ENCODE data around the gene ARFGEF2. TPM values are rescaled to one million over a fixed set of nuclear protein-coding genes. Genes with fewer than 3 reads are reported as not detected.

ARFGEF2 gene
- total RNA-seq, 4 donors from 2014 or later = 23.7 to 37.0 (median 28.1) TPM

- DNase-seq = no peak
- 77 to 89% methylated on average over 5 to 10 of the region's 10 CpGs for WGBS, 2 donors
- Histone ChIP-seq H3K4me1 (peaks cover 0 to 15% (median 0%) of the 10 kb centered on the region in 3 donors), H3K27ac (no peak overlapping the region), H3K36me3 (no peaks in the 10 kb centered on the region), H3K9me3 (no peaks in the 10 kb centered on the region), H3K27me3 (no peaks in the 10 kb centered on the region), H3K4me3 (no peak overlapping the region)
- intact Hi-C loops (cut with DNase I) = no loop called here
- TF ChIP-seq CTCF (IDR thresholded peaks at IDR 0.05) (no peak), POLR2A (IDR thresholded peaks at IDR 0.05) (no peak)
Measured at GRCh38 chr20:48878534-48879248, 42.8 kb upstream of the ARFGEF2 start.

DNA sequence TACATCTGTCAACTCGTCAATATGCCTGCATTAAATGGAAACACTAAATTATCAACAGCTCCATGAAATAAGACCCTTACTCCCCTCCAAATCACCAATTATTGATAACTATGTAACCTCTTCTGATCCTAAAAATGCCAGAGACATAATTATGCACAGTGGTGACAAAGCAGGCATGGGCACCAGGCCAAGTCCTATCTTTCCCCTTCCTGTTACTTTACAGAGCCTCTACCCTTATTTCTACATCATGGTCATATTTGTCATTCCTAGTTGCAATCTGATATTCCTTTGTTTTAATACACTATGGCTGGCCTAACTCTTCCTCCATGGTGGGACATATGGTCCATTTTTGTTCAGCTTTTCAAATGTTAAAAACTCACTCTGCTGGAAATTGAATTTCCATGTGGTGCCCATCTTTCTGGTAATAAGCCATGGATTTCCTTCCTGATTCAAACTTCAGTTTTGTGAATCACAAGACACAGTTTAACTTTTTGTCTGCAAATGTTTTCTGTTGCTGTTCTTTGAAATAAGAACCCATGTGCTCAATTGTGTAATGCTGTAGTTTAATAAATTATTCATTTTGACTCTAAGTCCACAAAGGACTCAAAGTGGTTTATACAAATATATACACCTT is 41.8 kb upstream of the ARFGEF2 start:
- intact Hi-C loops (cut with DNase I) = no loop called here
- no peak for TF ChIP-seq CTCF (IDR thresholded peaks at IDR 0.05)
- TF ChIP-seq POLR2A (IDR thresholded peaks at IDR 0.05) = no peak
- Histone ChIP-seq H3K27me3 (no peaks in the 10 kb centered on the region), H3K9me3 (no peaks in the 10 kb centered on the region), H3K36me3 (no peaks in the 10 kb centered on the region), H3K4me3 (no peak overlapping the region), H3K27ac (no peak overlapping the region), H3K4me1 (peaks cover 0 to 15% (median 0%) of the 10 kb centered on the region in 3 donors)
- WGBS, 2 donors = 67 to 84% methylated on average over 1 of the region's 1 CpG
- no peak for DNase-seq

DNA sequence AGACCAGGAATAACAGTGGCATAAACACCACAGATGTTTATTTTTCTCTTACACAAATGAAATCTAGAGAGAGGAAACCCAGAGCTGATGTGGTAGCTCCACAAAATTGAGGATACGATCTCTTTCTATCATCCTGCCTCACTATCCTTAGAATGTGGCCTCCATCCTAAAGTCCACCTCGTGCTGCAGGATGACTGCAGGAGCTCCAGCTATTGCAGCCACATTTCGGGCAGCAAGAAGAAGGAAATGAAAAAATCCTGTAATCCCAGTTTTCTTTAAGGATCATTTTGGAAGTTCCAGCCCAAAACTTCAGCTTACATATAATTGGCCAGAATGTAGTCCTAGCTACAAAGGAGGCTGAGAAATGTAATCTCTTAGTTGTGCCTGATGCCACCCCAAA is 41.2 kb upstream of the ARFGEF2 start:
- Histone ChIP-seq H3K36me3 (no peaks in the 10 kb centered on the region), H3K27me3 (no peaks in the 10 kb centered on the region), H3K9me3 (no peaks in the 10 kb centered on the region), H3K4me1 (peaks cover 0 to 12% (median 0%) of the 10 kb centered on the region in 3 donors), H3K4me3 (no peak overlapping the region), H3K27ac (no peak overlapping the region)
- WGBS, 2 donors = 76 to 82% methylated on average over 3 of the region's 3 CpGs
- intact Hi-C loops (cut with DNase I) = no loop called here
- TF ChIP-seq CTCF (IDR thresholded peaks at IDR 0.05) (no peak), POLR2A (IDR thresholded peaks at IDR 0.05) (no peak)
- no peak for DNase-seq

DNA sequence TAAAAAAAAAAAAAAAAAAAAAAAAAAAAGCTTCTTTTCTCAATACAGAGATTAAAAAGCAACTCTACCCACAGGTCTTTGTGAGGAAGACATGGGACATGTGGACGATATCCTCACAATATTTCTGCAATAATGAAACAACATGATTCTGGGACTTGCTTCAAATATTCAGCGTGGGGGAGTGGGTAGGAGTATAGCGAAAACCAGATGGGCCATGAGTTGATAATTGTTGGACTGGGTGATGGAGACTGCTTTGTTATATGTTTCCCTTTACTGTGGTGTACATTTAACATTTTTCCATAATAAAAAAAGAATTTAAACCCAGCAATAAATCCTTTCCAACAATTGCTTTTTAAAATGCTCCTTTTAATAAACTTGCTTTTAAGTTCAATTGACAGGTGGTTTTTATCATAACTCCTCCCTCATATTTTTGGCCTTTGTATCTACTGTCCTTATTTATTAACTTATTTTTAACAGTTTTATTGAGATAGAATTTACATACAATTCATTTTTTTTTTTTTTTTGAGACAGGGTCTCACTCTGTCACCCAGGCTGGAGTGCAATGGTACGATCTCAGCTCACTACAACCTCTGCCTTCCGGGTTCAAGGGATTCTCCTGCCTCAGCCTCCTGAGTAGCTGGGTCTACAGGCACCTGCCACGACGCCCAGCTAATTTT is 40.4 kb upstream of the ARFGEF2 start:
- Histone ChIP-seq H3K27ac (no peak overlapping the region), H3K27me3 (no peaks in the 10 kb centered on the region), H3K36me3 (no peaks in the 10 kb centered on the region), H3K4me3 (no peak overlapping the region), H3K9me3 (no peaks in the 10 kb centered on the region), H3K4me1 (peaks cover 0 to 4% (median 0%) of the 10 kb centered on the region in 3 donors)
- intact Hi-C loops (cut with DNase I) = no loop called here
- DNase-seq = no peak
- TF ChIP-seq CTCF (IDR thresholded peaks at IDR 0.05) = no peak
- TF ChIP-seq POLR2A (IDR thresholded peaks at IDR 0.05) = no peak
- 73 to 81% methylated on average over 7 of the region's 7 CpGs for WGBS, 2 donors

DNA sequence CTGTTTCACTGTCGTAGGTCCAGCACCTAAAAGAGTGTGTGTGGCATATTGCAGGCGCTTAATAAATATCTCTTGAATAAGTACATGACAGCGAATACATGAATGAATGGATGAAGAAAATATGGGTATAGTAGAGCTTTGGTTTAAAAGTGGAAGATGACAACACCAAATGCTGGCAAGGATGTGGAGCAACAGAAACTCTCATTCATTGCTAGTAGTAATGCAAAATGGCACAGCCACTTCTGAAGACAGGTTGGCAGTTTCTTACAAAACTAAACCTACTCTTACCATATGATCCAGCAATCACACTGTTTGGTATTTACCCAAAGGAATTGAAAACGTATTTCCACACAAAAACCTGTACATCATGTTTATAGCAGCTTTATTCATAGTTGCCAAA is 36.3 kb upstream of the ARFGEF2 start:
- Histone ChIP-seq H3K27me3 (peaks cover 0 to 10% (median 0%) of the 10 kb centered on the region in 4 donors), H3K4me1 (no peaks in the 10 kb centered on the region), H3K36me3 (no peaks in the 10 kb centered on the region), H3K27ac (no peak overlapping the region), H3K4me3 (no peak overlapping the region), H3K9me3 (no peaks in the 10 kb centered on the region)
- DNase-seq = no peak
- 74 to 75% methylated on average over 4 of the region's 4 CpGs for WGBS, 2 donors
- intact Hi-C loops (cut with DNase I) = no loop called here
- no peak for TF ChIP-seq CTCF (IDR thresholded peaks at IDR 0.05)
- no peak for TF ChIP-seq POLR2A (IDR thresholded peaks at IDR 0.05)
